ENCODE results near the gene ATP9B. TPM values are rescaled to one million over a fixed set of nuclear protein-coding genes. Genes with fewer than 3 reads are reported as not detected.
"Not testable (repeated sequence)": the region's sequence is repeated elsewhere in the genome, so short reads cannot be mapped to it uniquely, and the experiment has no call there.

The ATP9B gene
- total and polyA plus RNA-seq, 9 donors = 11.2 to 31.2 (median 16.0) TPM

GRCh38 chr18:79375441-79376154 lies 306.4 kb downstream of the ATP9B start:
- Histone ChIP-seq H3K27ac (ENCODE audit: low read length) (no peak overlapping the region), H3K9me3 (replicated peaks; ENCODE audit: control insufficient read depth, low read depth, low read length) (no peaks in the 10 kb centered on the region), H3K4me3 (ENCODE audit: low read length) (no peak overlapping the region), H3K27me3 (ENCODE audit: control insufficient read depth, insufficient read depth, low read length) (no peaks in the 10 kb centered on the region), H3K36me3 (ENCODE audit: control insufficient read depth, insufficient read depth, low read length) (peaks cover 35% of the 10 kb centered on the region), H3K4me1 (ENCODE audit: control insufficient read depth, insufficient read depth, low read length) (peaks cover 11% of the 10 kb centered on the region)
- no peak for DNase-seq
- WGBS (ENCODE audit: insufficient coverage) = 93% methylated on average over 3 of the region's 10 CpGs

- H3K27ac ChIP-seq (ENCODE audit: low read length); H3K4me3 ChIP-seq (ENCODE audit: low read length); H3K27me3 ChIP-seq (ENCODE audit: control insufficient read depth, insufficient read depth, low read length); DNase-seq; H3K9me3 ChIP-seq (replicated peaks; ENCODE audit: control insufficient read depth, low read depth, low read length): not testable (repeated sequence)
- peaks cover 33% of the 10 kb centered on the region for H3K36me3 ChIP-seq (ENCODE audit: control insufficient read depth, insufficient read depth, low read length)
- H3K4me1 ChIP-seq (ENCODE audit: control insufficient read depth, insufficient read depth, low read length) = peaks cover 11% of the 10 kb centered on the region
- WGBS (ENCODE audit: insufficient coverage) = 75% methylated on average over 4 of the region's 12 CpGs
These were observed 307.5 kb downstream of the ATP9B start for GRCh38 chr18:79376661-79377060.

- no peak for DNase-seq
- Histone ChIP-seq H3K4me3 (ENCODE audit: low read length) (no peak overlapping the region), H3K36me3 (ENCODE audit: control insufficient read depth, insufficient read depth, low read length) (peaks cover 32% of the 10 kb centered on the region), H3K27me3 (ENCODE audit: control insufficient read depth, insufficient read depth, low read length) (no peaks in the 10 kb centered on the region), H3K9me3 (replicated peaks; ENCODE audit: control insufficient read depth, low read depth, low read length) (no peaks in the 10 kb centered on the region), H3K27ac (ENCODE audit: low read length) (no peak overlapping the region), H3K4me1 (ENCODE audit: control insufficient read depth, insufficient read depth, low read length) (peaks cover 11% of the 10 kb centered on the region)
- WGBS (ENCODE audit: insufficient coverage) = 93% methylated on average over 13 of the region's 19 CpGs
These were observed 308.1 kb downstream of the ATP9B start for GRCh38 chr18:79377187-79377891.

GRCh38 chr18:79378536-79379250 lies 309.5 kb downstream of the ATP9B start:
- DNase-seq = peak; percentile 84
- H3K36me3 ChIP-seq (ENCODE audit: control insufficient read depth, insufficient read depth, low read length) = peaks cover 30% of the 10 kb centered on the region
- H3K27me3 ChIP-seq (ENCODE audit: control insufficient read depth, insufficient read depth, low read length) = no peaks in the 10 kb centered on the region
- H3K9me3 ChIP-seq (replicated peaks; ENCODE audit: control insufficient read depth, low read depth, low read length) = no peaks in the 10 kb centered on the region
- peaks cover 11% of the 10 kb centered on the region for H3K4me1 ChIP-seq (ENCODE audit: control insufficient read depth, insufficient read depth, low read length)
- H3K27ac ChIP-seq (ENCODE audit: low read length) = no peak overlapping the region
- H3K4me3 ChIP-seq (ENCODE audit: low read length) = no peak overlapping the region
- 34% methylated on average over 47 of the region's 48 CpGs for WGBS (ENCODE audit: insufficient coverage)

GRCh38 chr18:79379251-79379905 lies 310.2 kb downstream of the ATP9B start:
- H3K4me1 ChIP-seq (ENCODE audit: control insufficient read depth, insufficient read depth, low read length) = peaks cover 11% of the 10 kb centered on the region
- H3K27me3 ChIP-seq (ENCODE audit: control insufficient read depth, insufficient read depth, low read length) = no peaks in the 10 kb centered on the region
- no peaks in the 10 kb centered on the region for H3K9me3 ChIP-seq (replicated peaks; ENCODE audit: control insufficient read depth, low read depth, low read length)
- H3K36me3 ChIP-seq (ENCODE audit: control insufficient read depth, insufficient read depth, low read length) = peaks cover 26% of the 10 kb centered on the region
- no peak for DNase-seq
- WGBS (ENCODE audit: insufficient coverage) = 76% methylated on average over 13 of the region's 22 CpGs
- no peak overlapping the region for H3K27ac ChIP-seq (ENCODE audit: low read length)
- no peak overlapping the region for H3K4me3 ChIP-seq (ENCODE audit: low read length)

GRCh38 chr18:79379931-79380815 lies 311.0 kb downstream of the ATP9B start:
- Histone ChIP-seq H3K9me3 (replicated peaks; ENCODE audit: control insufficient read depth, low read depth, low read length) (no peaks in the 10 kb centered on the region), H3K4me3 (ENCODE audit: low read length) (no peak overlapping the region), H3K36me3 (ENCODE audit: control insufficient read depth, insufficient read depth, low read length) (peaks cover 22% of the 10 kb centered on the region), H3K27me3 (ENCODE audit: control insufficient read depth, insufficient read depth, low read length) (peaks cover 4% of the 10 kb centered on the region), H3K4me1 (ENCODE audit: control insufficient read depth, insufficient read depth, low read length) (peaks cover 18% of the 10 kb centered on the region), H3K27ac (ENCODE audit: low read length) (no peak overlapping the region)
- no peak for DNase-seq
- WGBS (ENCODE audit: insufficient coverage) = 90% methylated on average over 36 of the region's 40 CpGs

GRCh38 chr18:79380816-79381806 lies 311.9 kb downstream of the ATP9B start:
- Histone ChIP-seq H3K27me3 (ENCODE audit: control insufficient read depth, insufficient read depth, low read length) (peaks cover 6% of the 10 kb centered on the region), H3K9me3 (replicated peaks; ENCODE audit: control insufficient read depth, low read depth, low read length) (no peaks in the 10 kb centered on the region), H3K36me3 (ENCODE audit: control insufficient read depth, insufficient read depth, low read length) (peaks cover 22% of the 10 kb centered on the region), H3K4me3 (ENCODE audit: low read length) (no peak overlapping the region), H3K27ac (ENCODE audit: low read length) (no peak overlapping the region), H3K4me1 (ENCODE audit: control insufficient read depth, insufficient read depth, low read length) (peaks cover 27% of the 10 kb centered on the region)
- peak; percentile 72 for DNase-seq
- WGBS (ENCODE audit: insufficient coverage) = 58% methylated on average over 28 of the region's 30 CpGs

- peaks cover 6% of the 10 kb centered on the region for H3K27me3 ChIP-seq (ENCODE audit: control insufficient read depth, insufficient read depth, low read length)
- DNase-seq = no peak
- 74% methylated on average over 12 of the region's 16 CpGs for WGBS (ENCODE audit: insufficient coverage)
- H3K4me3 ChIP-seq (ENCODE audit: low read length) = no peak overlapping the region
- H3K9me3 ChIP-seq (replicated peaks; ENCODE audit: control insufficient read depth, low read depth, low read length) = no peaks in the 10 kb centered on the region
- H3K27ac ChIP-seq (ENCODE audit: low read length) = no peak overlapping the region
- H3K36me3 ChIP-seq (ENCODE audit: control insufficient read depth, insufficient read depth, low read length) = peaks cover 21% of the 10 kb centered on the region
- peaks cover 33% of the 10 kb centered on the region for H3K4me1 ChIP-seq (ENCODE audit: control insufficient read depth, insufficient read depth, low read length)
These were observed 312.7 kb downstream of the ATP9B start for GRCh38 chr18:79381811-79382311.
